M059J (cell line): ENCODE results near the gene ALG14. TPM values are rescaled to one million over a fixed set of nuclear protein-coding genes. Genes with fewer than 3 reads are reported as not detected.
"Not testable (repeated sequence)": the region's sequence is repeated elsewhere in the genome, so short reads cannot be mapped to it uniquely, and the experiment has no call there.

ENCODE experiments used
- DNase-seq: peaks from one replicate; pipeline ENCODE4 v3.0.0-alpha.2; 2012; ENCODE audit warnings: low read depth
- total RNA-seq: library from RNA; depleted of rRNA; stranded (reverse); fragments of >200 nt; shearing (Covaris generic); gene quantifications from 2 replicates; pipeline ENCODE4 v1.2.3, GENCODE V29; 2014; rRNA removed

ALG14 gene
- total RNA-seq: 1.9 and 2.1 TPM in 2 replicates

- DNase-seq: peak; percentile 94
Measured at GRCh38 chr1:95072532-95073419, at the start of gene ALG14. ALG14 (minus strand) TSS chr1:95072951; CDS start chr1:95072898, 53 bp downstream.

DNA sequence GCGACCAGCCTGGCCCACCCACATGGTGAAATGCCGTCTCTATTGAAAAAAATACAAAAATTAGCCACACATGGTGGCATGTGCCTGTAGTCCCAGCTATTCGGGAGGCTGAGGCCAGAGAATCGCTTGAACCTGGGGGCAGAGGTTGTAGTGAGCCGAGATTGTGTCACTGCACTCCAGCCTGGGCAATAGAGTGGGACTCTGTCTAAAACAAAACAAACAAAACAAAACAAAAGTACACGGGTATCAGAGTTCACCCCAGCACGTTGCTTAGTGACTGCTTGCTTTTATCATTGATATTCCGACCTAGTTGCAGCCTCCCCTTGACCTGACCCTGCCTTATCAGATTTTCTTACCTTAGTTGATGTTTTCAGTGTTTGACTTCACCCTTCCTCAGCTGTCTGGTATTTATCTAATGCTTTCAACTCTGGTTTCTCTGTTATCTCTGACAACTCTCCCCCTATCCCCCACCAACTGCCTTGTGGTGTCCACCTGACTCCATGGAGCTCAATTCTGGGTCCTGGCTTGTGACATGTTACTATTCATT, 49.5 kb upstream of the ALG14 start:
- DNase-seq: no peak

- no peak for DNase-seq
Measured at GRCh38 chr1:95119273-95119672, 46.5 kb upstream of the ALG14 start.

GRCh38 chr1:95118710-95119109, 46.0 kb upstream of the ALG14 start:
- no peak for DNase-seq

- no peak for DNase-seq
Measured at GRCh38 chr1:95118067-95118499, 45.3 kb upstream of the ALG14 start.

GRCh38 chr1:95117207-95118066, 44.7 kb upstream of the ALG14 start, which contains the start of gene TLCD4:
TLCD4 (plus strand) TSS chr1:95117355; CDS start chr1:95143902, 26,547 bp downstream.
- peak; percentile 67 for DNase-seq

DNA sequence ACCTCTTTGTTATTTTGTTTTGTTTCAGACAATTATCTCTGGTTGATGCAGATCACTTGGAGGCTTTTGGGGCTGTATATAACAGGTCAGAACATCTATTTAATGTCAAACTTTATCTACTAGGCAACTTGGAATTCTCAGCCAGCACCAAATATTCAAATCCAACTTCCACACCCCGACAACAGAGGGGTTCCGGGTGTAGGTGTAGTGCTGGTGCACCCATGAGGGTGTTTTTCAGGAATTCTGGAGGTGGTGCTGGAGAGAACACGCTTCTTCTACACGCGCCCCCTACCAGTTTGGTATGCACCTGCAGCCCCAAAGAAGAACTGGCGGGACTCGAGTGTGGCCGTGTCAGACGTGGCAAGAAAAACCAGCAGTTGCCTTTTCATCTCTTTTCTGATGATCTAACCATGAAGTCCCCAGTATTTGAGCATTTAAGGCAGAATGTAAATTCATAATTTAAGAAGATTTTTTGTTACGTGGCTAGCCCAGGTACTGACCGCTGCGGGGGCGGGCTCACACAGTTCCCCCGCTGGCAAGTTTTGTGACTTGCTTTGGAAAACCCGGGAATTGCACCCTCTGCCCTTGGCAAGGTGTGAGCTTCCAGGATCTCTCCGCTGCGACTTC, 43.9 kb upstream of the ALG14 start:
- DNase-seq: peak; percentile 78

DNA sequence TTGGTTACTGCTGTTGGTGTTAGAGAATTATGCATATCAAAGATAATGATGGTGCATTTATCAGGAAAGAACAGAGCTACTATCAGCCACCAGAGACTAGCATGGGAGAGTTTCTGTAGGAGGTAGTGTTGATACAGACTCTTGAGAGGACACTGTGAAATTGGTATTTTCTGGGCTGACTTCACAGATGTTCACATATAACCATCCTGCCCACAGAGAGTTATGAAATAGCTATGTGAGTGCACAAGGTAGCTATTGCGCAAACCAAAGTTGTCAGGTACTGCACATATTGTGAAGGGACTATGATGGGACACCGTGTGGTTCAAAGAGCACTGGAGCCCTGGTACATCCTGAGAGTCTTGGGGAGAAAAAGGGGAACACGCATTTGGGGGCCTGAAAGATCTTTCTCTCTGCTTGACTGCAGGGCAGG, 43.0 kb upstream of the ALG14 start:
- DNase-seq: no peak

DNA sequence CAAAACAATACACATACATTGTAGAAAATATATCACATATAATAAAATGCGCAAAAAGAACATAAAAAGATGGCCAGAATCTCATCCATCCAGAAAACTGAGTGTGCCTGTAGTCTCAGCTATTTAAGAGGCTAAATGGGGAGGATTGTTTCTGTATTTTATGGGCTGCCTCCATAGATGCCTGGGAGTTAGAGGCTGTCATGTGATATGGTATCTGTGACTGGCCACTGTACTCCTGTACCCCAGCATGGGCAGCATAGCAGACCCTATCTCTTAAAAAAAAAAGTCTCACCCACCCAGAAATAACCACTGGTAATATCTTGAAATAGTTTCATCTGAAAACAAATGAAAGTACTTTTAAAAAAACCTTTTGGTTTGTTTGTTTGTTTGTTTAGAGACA, 40.9 kb upstream of the ALG14 start:
- no peak for DNase-seq

DNA sequence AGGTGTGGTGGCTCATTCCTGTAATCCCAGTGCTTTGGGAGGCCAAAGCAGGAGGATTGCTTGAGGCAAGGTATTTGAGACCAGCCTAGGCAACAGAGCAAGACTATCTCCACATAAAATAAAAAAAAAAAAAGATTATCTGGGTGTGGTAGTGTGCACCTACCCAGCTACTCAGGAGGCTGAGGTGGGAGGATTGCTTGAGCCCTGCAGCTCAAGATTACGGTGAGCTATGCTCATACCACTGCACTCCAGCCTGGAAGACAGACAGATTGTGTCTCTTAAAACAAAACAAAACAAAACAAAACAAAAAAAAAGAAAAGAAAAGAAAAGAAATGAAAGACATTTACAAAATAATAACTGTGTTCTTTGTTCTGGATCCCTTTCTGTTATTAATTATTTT, 38.3 kb upstream of the ALG14 start:
- DNase-seq: no peak

GRCh38 chr1:95108792-95109191, 36.0 kb upstream of the ALG14 start:
- DNase-seq: no peak

GRCh38 chr1:95098196-95098595, 25.4 kb upstream of the ALG14 start:
- peak; percentile 64 for DNase-seq

DNA sequence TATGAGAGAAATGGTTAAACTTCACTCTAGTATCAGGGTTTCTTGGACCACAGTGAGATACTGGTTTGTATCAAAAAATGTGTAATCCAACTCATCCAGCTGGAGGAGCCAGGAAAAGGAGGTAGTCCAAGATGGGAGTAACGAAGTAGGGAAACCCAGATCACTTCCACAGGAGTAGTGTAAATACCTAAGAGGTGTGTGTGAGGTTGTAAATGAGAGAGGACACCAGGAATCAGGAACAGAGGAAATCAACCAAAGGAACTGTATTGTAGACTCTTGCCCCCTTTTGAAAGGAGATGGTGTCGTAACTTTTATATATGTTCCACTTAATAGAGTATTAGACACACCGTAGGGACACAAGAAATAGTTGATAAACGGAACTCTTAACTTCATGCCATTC, 24.7 kb upstream of the ALG14 start:
- DNase-seq: no peak

DNA sequence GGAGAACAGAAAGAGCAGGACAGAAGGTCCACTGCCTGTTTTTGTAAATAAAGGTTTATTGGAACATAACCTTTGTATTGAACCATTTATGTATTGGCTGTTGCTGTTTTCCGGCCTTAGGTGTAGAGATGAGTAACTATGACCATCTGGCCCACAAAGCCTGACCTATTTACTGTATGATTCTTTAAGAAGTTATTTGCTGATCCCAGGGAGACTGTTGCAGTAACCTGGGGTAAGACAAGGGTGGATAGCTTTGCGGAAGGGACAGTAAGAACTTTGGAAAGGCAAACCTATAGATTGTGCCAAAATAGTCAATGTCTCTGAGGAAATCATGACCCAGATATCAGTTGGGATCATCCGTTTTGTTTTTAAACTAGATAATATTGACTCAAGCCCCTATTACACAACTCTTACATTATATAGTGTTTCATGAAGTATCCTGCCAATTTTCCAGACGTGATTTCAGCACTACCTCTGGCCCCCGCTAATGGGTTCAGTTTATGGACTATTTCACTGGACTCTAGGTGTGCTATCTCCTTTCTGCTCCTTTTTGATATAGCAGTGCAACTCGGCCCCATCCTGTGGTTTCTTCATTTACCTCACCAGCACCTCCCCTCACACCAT, 23.6 kb upstream of the ALG14 start:
- DNase-seq: no peak

GRCh38 chr1:95095833-95096217, 23.1 kb upstream of the ALG14 start:
- no peak for DNase-seq

GRCh38 chr1:95094923-95095322, 22.2 kb upstream of the ALG14 start:
- no peak for DNase-seq

DNA sequence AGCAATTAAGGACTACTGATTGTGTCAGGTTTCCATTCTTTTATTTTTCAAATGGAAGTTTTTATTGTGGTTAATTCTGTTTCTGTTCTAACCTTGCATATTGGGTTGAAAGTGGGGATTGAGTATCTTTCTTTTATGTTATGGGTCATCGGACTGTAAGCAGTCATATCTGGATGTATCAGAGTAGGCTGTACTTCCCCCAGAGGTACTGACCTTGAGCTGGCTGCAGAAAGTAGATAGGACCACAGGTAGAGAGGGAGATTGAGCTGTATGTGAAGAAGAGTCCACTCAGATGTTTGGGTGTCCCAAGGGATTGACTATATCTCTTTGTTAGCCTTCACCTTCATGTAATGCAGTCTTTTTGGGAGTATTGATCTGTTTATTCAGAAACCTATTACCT, 20.5 kb upstream of the ALG14 start:
- no peak for DNase-seq

DNA sequence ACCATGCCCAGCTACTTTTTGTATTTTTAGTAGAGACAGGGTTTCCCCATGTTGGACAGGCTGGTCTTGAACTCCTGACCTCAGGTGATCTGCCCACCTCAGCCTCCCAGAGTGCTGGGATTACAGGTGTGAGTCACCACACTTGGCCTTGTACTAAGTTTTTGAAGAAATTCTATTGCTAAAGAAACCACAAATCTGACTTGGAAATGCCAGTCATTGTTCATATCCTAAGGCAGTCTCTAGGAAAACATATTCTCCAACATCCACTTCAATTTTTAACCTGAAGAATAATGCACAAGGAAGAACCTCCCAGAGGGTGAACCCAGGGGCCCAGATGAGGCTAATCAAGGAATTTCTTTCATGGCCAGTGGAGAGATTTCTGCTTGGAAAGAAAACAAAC, 20.1 kb upstream of the ALG14 start:
- DNase-seq: peak; percentile 80

- not testable (repeated sequence) for DNase-seq
Measured at GRCh38 chr1:95091290-95091689, 18.5 kb upstream of the ALG14 start.

- no peak for DNase-seq
Measured at GRCh38 chr1:95089650-95090287, 17.0 kb upstream of the ALG14 start.

DNA sequence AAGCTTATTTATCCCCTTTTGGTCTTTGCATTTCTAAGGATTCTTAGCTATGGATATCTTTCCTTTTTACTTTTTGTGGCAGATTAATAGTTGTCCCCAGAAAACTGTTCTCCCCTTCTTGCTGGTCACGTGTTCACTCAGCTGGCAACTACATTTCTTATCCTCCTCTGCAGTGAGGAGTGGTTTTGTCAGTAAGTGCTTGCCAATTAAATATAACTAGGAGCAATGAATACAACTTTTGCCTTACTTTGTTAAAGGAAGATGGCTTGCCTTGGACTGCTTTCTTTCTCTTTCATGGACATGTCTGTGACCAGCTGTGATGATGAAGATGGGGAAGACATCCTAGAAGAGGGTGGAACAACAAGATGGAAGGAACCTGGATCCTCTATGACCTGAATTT, 15.6 kb upstream of the ALG14 start:
- no peak for DNase-seq
